GM06990 (cell line): ENCODE data around the gene SEC24A.
"Not testable (repeated sequence)": the region's sequence is repeated elsewhere in the genome, so short reads cannot be mapped to it uniquely, and the experiment has no call there.

Experiments used
- DNase-seq: peaks from one replicate; pipeline ENCODE4 v3.0.0-alpha.2; 2011; ENCODE audit not compliant: insufficient read length; ENCODE audit errors: extremely low read depth
- H3K27me3 ChIP-seq: replicated peaks from 2 replicates; pipeline ENCODE4 v1.6.0; 2011; ENCODE audit warnings: low read length; ENCODE audit not compliant: control insufficient read depth, insufficient read depth
- H3K36me3 ChIP-seq: 2 replicates; pipeline ENCODE4 v1.5.1; 2011; ENCODE audit warnings: low read length; ENCODE audit not compliant: control insufficient read depth, insufficient read depth
- H3K4me3 ChIP-seq: replicated peaks from 2 replicates; pipeline ENCODE4 v1.5.1; 2011; ENCODE audit warnings: low read depth, mild to moderate bottlenecking, control low read depth, low read length
- CTCF ChIP-seq: IDR thresholded peaks from 2 replicates; pipeline ENCODE4 v1.5.1; 2011; ENCODE audit warnings: low read length, control low read depth, mild to moderate bottlenecking, inconsistent platforms; ENCODE audit not compliant: insufficient read depth, poor library complexity, severe bottlenecking

Gene SEC24A

GRCh38 chr5:134692722-134693121 is 44.1 kb downstream of the SEC24A start:
- no peak for DNase-seq
- H3K27me3 ChIP-seq: no peaks in the 10 kb centered on the region
- H3K4me3 ChIP-seq: no peak overlapping the region
- no peak for TF ChIP-seq CTCF
- H3K36me3 ChIP-seq: peaks cover 8% of the 10 kb centered on the region

- H3K4me3 ChIP-seq: no peak overlapping the region
- no peaks in the 10 kb centered on the region for H3K27me3 ChIP-seq
- peaks cover 9% of the 10 kb centered on the region for H3K36me3 ChIP-seq
- no peak for TF ChIP-seq CTCF
- no peak for DNase-seq
Observed at GRCh38 chr5:134708301-134708700, 59.7 kb downstream of the SEC24A start.

GRCh38 chr5:134714120-134714519 is 65.5 kb downstream of the SEC24A start:
- peaks cover 11% of the 10 kb centered on the region for H3K36me3 ChIP-seq
- no peak overlapping the region for H3K4me3 ChIP-seq
- TF ChIP-seq CTCF: no peak
- DNase-seq: no peak
- no peaks in the 10 kb centered on the region for H3K27me3 ChIP-seq

GRCh38 chr5:134714541-134714940 is 66.0 kb downstream of the SEC24A start:
- no peak for DNase-seq
- TF ChIP-seq CTCF: no peak
- no peak overlapping the region for H3K4me3 ChIP-seq
- H3K27me3 ChIP-seq: no peaks in the 10 kb centered on the region
- peaks cover 12% of the 10 kb centered on the region for H3K36me3 ChIP-seq

- not testable (repeated sequence) for H3K27me3 ChIP-seq, H3K4me3 ChIP-seq, DNase-seq
- H3K36me3 ChIP-seq: peaks cover 13% of the 10 kb centered on the region
Observed at GRCh38 chr5:134715466-134715865, 66.9 kb downstream of the SEC24A start.

- TF ChIP-seq CTCF: no peak
- Histone ChIP-seq H3K27me3 (no peaks in the 10 kb centered on the region), H3K4me3 (no peak overlapping the region), H3K36me3 (peaks cover 9% of the 10 kb centered on the region)
- DNase-seq: no peak
Observed at GRCh38 chr5:134724872-134725271, 76.3 kb downstream of the SEC24A start.
